Parathyroid adenoma (tissue), 2 donors: ENCODE data around the gene NR1I3.
A peak's percentile ranks its signal among the peaks of the same experiment; 100 is the strongest.

ENCODE experiments used
- H2AFZ ChIP-seq: fragments of 300-600 bp; sonication (generic); one replicate; pipeline ENCODE4 v1.7.0; 2017; ENCODE audit warnings: antibody characterized with exemption, mild to moderate bottlenecking
- H3K27ac ChIP-seq: fragments of 300-600 bp; sonication (generic); one replicate; pipeline ENCODE4 v1.7.0; 2017
- H3K27me3 ChIP-seq: fragments of 300-600 bp; sonication (generic); one replicate; pipeline ENCODE4 v1.7.0; 2017; ENCODE audit warnings: low read length; ENCODE audit not compliant: control insufficient read depth, insufficient read depth
- H3K36me3 ChIP-seq: fragments of 300-600 bp; sonication (generic); one replicate; pipeline ENCODE4 v1.7.0; 2017; ENCODE audit warnings: low read length; ENCODE audit not compliant: control insufficient read depth, insufficient read depth
- H3K4me1 ChIP-seq: fragments of 300-600 bp; sonication (generic); one replicate; pipeline ENCODE4 v1.7.0; 2017; ENCODE audit warnings: control low read depth
- H3K4me2 ChIP-seq: fragments of 300-600 bp; sonication (generic); one replicate; pipeline ENCODE4 v1.7.0; 2017; ENCODE audit warnings: low read length
- H3K4me3 ChIP-seq: fragments of 300-600 bp; sonication (generic); one replicate; pipeline ENCODE4 v1.7.0; 2017; ENCODE audit warnings: low read depth, low read length
- H3K79me2 ChIP-seq: fragments of 300-600 bp; sonication (generic); one replicate; pipeline ENCODE4 v1.7.0; 2017; ENCODE audit warnings: control low read depth
- H3K9ac ChIP-seq: fragments of 300-600 bp; sonication (generic); one replicate; pipeline ENCODE4 v1.7.0; 2017; ENCODE audit warnings: mild to moderate bottlenecking
- H3K9me3 ChIP-seq: fragments of 300-600 bp; sonication (generic); one replicate; pipeline ENCODE4 v1.7.0; 2017; ENCODE audit warnings: low read length; ENCODE audit not compliant: control insufficient read depth
- TF ChIP-seq, protein P1 (sequence below): fragments of 300-600 bp; sonication (generic); IDR thresholded peaks from one replicate; pipeline ENCODE4 v1.7.0; 2017; ENCODE audit warnings: antibody characterized with exemption, mild to moderate bottlenecking
- donor health status: primary hyperparathyroidism.

The NR1I3 gene

DNA sequence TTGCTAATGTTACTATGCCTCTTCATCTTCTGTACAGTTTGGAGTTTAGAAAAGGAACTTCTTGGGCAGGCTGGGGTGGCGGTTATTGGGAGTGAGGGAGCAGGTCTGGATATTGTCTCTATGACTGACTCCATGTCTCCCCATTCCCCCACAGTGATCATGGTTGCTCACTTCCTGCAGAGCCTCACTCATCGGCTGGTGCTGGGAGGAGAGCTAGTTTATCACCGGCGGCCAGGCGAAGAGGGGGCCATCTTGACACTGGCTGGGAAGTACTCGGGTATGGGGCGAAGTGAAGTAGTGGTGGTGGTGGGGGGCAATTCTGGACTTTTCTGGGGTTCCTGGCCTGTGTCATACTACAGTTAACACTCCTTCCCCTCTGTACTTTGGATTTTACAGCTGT lies 10.0 kb downstream of the NR1I3 start:
- no peak overlapping the region for H2AFZ ChIP-seq
- no peak overlapping the region for H3K27ac ChIP-seq
- H3K4me1 ChIP-seq = peaks cover 5% of the 10 kb centered on the region
- no peaks in the 10 kb centered on the region for H3K36me3 ChIP-seq
- no peaks in the 10 kb centered on the region for H3K27me3 ChIP-seq
- no peaks in the 10 kb centered on the region for H3K9me3 ChIP-seq
- no peak overlapping the region for H3K4me3 ChIP-seq
- H3K4me2 ChIP-seq = no peak overlapping the region
- TF ChIP-seq, protein P1, sequence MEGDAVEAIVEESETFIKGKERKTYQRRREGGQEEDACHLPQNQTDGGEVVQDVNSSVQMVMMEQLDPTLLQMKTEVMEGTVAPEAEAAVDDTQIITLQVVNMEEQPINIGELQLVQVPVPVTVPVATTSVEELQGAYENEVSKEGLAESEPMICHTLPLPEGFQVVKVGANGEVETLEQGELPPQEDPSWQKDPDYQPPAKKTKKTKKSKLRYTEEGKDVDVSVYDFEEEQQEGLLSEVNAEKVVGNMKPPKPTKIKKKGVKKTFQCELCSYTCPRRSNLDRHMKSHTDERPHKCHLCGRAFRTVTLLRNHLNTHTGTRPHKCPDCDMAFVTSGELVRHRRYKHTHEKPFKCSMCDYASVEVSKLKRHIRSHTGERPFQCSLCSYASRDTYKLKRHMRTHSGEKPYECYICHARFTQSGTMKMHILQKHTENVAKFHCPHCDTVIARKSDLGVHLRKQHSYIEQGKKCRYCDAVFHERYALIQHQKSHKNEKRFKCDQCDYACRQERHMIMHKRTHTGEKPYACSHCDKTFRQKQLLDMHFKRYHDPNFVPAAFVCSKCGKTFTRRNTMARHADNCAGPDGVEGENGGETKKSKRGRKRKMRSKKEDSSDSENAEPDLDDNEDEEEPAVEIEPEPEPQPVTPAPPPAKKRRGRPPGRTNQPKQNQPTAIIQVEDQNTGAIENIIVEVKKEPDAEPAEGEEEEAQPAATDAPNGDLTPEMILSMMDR = no peak
- no peaks in the 10 kb centered on the region for H3K79me2 ChIP-seq
- H3K9ac ChIP-seq = no peak overlapping the region

DNA sequence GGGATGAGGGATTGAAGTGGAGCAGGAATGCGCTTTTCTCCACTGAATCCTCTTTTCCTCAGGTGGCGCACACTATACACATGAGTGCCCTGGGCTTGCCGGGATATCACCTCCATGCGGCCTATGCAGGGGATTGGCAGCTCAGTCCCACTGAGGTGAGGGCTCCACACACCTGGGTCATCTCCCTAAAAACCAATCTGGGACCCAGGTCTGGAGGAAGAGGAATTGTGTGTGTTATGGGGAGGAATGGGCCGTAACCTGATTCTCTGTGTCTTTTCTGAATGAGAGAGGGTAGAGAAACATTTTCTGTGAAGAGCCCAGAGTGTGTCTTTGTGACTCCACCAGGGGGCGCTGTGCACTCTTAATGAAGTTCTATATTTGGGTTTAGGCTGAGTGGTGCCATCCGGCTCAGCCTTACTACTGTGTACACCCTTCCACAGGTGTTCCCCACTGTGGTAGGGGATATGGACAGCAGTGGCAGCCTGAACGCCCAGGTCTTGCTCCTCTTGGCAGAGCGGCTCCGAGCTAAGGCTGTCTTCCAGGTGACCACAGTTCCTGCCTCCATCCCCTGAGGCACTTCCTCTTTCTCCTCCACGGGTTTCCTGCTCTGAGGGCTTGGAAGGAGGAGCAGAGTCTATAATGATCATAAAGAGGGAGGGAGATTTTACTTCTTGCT lies 10.7 kb downstream of the NR1I3 start:
- Histone ChIP-seq H3K27me3 (no peaks in the 10 kb centered on the region), H3K79me2 (no peaks in the 10 kb centered on the region), H3K4me2 (peak overlapping the region; percentile 81), H3K9me3 (no peaks in the 10 kb centered on the region), H3K9ac (no peak overlapping the region), H3K4me1 (peaks cover 5% of the 10 kb centered on the region), H3K36me3 (no peaks in the 10 kb centered on the region), H2AFZ (peak overlapping the region; percentile 28), H3K27ac (no peak overlapping the region), H3K4me3 (peak overlapping the region; percentile 79)
- TF ChIP-seq, protein P1 = peak; percentile 77

DNA sequence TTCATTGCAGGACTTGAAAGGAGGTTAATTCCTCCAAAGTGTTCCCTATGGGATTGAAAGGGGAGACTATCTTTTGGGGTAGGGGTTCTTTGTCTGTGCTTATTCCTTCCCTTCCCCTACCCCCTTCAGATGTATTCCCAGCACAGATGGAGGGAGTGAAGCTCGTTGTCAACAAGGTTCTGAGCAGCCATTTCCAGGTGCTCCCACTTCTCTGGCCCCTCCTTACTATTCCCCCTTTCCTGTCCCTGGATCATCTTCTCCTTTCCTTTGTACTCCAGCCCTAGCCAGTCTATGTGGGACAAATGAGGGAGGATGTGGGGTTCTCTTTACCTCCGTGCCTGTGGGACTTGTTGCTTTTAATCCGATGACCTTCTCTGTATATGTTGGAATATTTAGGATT lies 11.2 kb downstream of the NR1I3 start:
- H2AFZ ChIP-seq = peak overlapping the region; percentile 90
- no peak overlapping the region for H3K27ac ChIP-seq
- H3K9ac ChIP-seq = no peak overlapping the region
- no peaks in the 10 kb centered on the region for H3K79me2 ChIP-seq
- no peaks in the 10 kb centered on the region for H3K36me3 ChIP-seq
- H3K9me3 ChIP-seq = no peaks in the 10 kb centered on the region
- peak overlapping the region; percentile 79 for H3K4me3 ChIP-seq
- H3K27me3 ChIP-seq = no peaks in the 10 kb centered on the region
- TF ChIP-seq, protein P1 = no peak
- peaks cover 5% of the 10 kb centered on the region for H3K4me1 ChIP-seq
- peak overlapping the region; percentile 81 for H3K4me2 ChIP-seq

DNA sequence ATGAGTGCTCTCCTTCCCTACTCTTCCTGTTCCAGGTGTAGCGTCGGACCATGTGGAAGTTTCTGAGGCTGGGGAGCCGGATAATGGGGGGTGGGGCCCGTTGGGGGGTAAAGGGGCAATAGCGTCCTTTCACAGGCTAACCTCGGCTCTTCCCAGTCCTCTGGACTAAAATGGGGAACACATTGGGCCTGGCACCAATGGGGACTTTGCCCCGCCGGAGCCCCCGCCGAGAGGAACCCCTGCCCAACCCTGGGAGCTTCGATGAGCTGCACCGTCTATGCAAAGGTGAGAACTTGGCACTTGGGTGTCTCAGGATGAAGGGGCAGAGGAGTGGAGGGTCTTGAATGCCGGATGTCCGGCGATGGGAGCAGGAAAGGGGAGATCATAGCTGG lies 11.7 kb downstream of the NR1I3 start:
- Histone ChIP-seq H3K4me1 (peaks cover 5% of the 10 kb centered on the region), H3K27ac (peak overlapping the region; percentile 56), H3K4me2 (peak overlapping the region; percentile 81), H3K4me3 (peak overlapping the region; percentile 79), H3K79me2 (no peaks in the 10 kb centered on the region), H3K27me3 (no peaks in the 10 kb centered on the region), H2AFZ (peak overlapping the region; percentile 90), H3K9me3 (no peaks in the 10 kb centered on the region), H3K36me3 (no peaks in the 10 kb centered on the region), H3K9ac (no peak overlapping the region)
- TF ChIP-seq, protein P1 = no peak
